ENCODE data around the gene LRRD1. TPM values are rescaled to one million over a fixed set of nuclear protein-coding genes. Genes with fewer than 3 reads are reported as not detected.

LRRD1 gene
- total RNA-seq, 1 donor from 2014 or later: 0.09 TPM

DNA sequence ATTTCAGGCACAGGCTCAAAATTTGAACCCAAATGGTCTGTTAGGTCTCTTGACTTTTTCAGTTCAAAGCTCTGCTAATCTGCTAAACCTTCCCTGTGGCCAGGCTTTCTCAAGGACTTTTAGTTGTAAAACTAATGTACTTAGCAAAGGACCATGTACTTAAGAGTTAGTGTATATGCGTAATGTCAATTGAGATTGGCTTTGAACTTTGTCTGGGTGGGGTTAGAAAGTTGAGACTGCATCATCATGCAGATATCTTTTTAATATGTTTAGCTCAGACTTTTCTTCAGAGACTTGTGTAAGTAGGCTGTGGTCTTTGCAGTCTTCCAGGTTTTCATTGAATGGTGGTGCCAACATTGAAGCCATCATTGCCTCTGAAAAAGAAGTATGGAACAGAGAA, 78.4 kb downstream of the LRRD1 start:
- no peaks in the 10 kb centered on the region for H3K4me1 Mint-ChIP-seq (ENCODE audit: low read depth)

DNA sequence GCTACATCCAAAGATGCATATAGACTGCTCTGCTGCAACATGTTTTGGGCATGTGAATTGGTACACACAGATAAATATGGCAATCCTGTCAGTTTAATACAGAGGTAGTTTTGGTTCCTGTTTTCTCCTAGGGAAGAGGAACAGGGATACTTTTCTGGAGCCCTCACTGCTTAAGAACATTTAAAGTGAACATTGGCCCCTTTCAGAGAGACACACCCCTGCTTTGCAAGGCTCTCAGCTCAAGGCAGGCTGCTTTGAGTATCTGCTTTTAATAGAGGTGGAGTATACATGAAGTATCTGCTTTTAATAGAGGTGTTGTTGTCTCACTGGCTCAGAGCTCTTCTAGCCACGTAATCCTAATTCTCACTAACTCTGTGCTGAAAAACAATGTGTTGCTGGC, 83.6 kb downstream of the LRRD1 start:
- no peak overlapping the region for H3K4me3 Mint-ChIP-seq (ENCODE audit: low read depth)
- intact Hi-C loops (cut with micrococcal nuclease): no loop called here
- no peaks in the 10 kb centered on the region for H3K4me1 Mint-ChIP-seq (ENCODE audit: low read depth)
- no peak overlapping the region for H3K27ac Mint-ChIP-seq
- no peaks in the 10 kb centered on the region for H3K9me3 Mint-ChIP-seq
- no peaks in the 10 kb centered on the region for H3K27me3 Mint-ChIP-seq (ENCODE audit: low read depth)
- no peak for DNase-seq (ENCODE audit: low spot score)
- H3K36me3 Mint-ChIP-seq (ENCODE audit: low read depth): peaks cover 53% of the 10 kb centered on the region

More for the DNA sequence above, 78.4 kb downstream of the LRRD1 start:
- Mint-ChIP-seq H3K27me3 (ENCODE audit: low read depth) (no peaks in the 10 kb centered on the region), H3K27ac (no peak overlapping the region), H3K4me3 (ENCODE audit: low read depth) (no peak overlapping the region), H3K36me3 (ENCODE audit: low read depth) (peaks cover 51% of the 10 kb centered on the region), H3K9me3 (no peaks in the 10 kb centered on the region)
- no peak for DNase-seq (ENCODE audit: low spot score)
- intact Hi-C loops (cut with micrococcal nuclease): no loop called here

Other genes with a start within 250 kb of the LRRD1 start
- gene AKAP9, start 238.3 kb downstream of the LRRD1 start, total RNA-seq: 36.2 and 38.3 TPM in 2 replicates
- gene CYP51A1, start 44.7 kb downstream of the LRRD1 start, total RNA-seq: 133 and 139 TPM in 2 replicates
- 37.4 and 43.0 TPM in 2 replicates for gene KRIT1, start 66.8 kb upstream of the LRRD1 start, total RNA-seq
- 50.4 and 55.0 TPM in 2 replicates for gene ANKIB1, start 66.8 kb upstream of the LRRD1 start, total RNA-seq

Measured in activated T-helper 2 cell treated with anti-CD3 and anti-CD28 coated beads, Interferon-gamma antibody, Interleukin-2, Interleukin-4, amounts not matched to agents 10 μg/mL and 5 μg/mL and 100 μg/mL, durations not matched to agents 14 hours and 24 hours and 36 hours (primary cell).